NCI-H1930 (cell line): Measurements from ENCODE around the gene CCT7.
"Not testable (repeated sequence)": the region's sequence is repeated elsewhere in the genome, so short reads cannot be mapped to it uniquely, and the experiment has no call there.

ENCODE experiments used
- DNase-seq, 2 experiments: peaks; one replicate each; lab custom pipeline; 2025; lab: John Stamatoyannopoulos, UW

Gene CCT7

DNA sequence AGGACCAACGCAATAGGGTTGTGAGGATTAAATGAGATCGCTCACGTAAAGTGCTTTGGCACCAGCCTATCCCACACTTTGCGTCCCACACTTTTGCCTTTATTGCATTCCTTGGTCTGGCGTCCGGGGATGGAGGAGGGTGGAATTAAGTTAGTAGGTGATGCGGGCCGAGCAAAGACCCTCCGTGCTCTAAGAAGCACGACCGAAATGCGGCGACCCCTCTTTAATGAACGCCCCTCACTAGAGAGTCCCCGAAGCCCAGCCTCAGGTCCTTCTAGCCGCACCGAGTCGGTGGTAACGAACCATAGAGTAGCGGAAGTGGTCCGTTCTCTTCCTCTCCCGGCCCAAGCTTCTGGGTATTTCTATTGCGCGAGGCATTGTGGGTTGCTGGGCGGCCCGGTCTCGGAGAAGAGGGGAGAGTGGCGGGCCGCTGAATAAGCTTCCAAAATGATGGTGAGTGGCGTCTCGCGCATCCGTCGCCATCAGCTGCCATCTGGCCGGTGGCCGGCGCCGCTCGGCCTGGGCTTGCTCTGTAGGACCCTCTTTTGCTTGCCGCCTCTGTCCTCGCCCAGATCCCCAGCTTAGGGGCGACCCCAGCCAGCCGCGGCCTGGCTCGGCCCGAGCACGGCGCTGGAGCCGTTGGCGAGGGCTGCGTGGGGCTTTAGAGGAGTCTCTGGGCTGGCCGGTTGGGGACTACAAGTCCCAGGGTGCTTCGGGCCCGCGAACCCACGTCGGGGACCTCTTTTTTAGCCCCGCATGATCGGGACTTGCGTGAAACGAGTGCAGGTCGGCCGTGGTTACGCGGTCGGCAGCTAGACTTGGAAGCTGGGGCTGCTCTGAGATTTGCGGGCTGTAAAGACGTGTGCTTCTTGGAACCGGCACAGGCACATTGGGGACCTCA lies at the start of gene CCT7:
TSS of gene CCT7 (plus strand) at position 377 of the 901 bp plus-strand sequence. CDS start at position 448, 71 bp downstream.
- peak; percentile 92 for DNase-seq

DNA sequence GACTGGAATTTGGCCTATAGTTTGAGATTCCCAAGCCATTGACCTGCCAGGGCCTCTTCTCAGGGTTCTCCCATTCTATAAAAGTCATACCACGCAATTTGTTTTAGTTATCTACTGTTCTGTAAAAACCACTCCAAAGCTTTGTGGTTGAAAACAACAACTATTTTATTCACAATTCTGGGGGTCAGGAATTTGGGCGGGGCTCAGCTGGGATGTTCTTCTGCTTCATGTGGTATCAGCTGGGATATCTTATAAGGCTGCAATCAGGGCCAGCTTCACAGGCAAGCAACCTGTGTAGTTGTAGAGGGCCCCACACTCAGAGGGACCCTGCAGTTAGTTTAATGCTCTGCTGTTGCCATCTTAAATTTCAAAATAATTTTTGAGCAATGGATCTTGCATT lies 48.1 kb upstream of the CCT7 start:
- no peak for DNase-seq

DNA sequence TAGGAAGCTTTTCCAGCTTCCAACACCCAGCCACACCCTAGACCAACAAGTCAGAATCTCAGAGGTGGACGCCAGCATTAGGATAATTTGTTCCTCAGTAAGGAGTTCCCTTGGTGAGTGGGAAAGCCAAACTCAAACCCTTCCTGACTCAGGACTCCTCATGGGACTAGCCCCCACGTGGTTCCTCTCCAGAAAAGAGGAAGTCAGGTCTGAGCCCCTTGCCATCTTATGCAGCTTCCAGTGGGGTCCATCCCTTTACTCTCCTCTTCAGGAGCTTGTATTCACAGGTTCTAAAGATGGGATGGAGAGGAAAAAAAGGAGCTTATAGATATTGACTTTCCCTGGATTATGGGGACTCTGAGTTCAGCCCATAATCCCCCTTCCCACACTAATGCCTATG lies 46.6 kb upstream of the CCT7 start:
- no peak for DNase-seq

DNA sequence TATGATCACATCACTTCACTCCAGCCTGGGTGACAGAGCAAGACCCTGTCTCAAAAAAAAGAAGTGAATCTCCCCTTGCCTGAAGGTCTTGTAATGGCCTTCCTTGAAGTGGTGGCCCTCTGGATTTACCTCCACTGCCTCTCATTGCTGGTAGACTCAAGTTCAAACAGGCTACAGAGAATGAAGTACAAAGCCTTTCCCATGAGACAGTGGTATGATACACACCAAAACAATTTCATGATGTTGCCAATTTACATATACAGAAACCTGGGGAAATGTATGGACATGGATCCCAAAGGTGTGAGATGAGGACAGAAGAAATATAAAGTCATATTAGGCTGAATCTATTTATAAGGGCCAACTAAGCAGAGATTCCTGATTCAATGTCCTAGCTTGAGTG lies 36.5 kb upstream of the CCT7 start:
- no peak for DNase-seq

DNA sequence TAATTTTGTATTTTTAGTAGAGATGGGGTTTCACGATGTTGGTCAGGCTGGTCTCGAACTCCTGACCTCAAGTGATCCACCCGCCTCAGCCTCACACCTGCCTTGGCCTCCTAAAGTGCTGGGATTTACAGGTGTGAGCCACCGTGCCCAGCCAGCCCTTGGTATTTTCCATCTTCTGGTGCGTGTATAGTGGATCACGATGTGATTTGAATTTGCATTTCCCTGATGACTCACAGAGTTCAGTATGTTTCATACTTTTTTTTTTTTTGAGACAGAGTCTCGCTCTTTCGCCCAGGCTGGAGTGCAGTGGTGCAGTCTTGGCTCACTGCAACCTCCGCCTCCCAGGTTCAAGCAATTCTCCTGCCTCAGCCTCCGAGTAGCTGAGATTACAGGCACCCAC lies 33.8 kb upstream of the CCT7 start:
- DNase-seq, result not testable (repeated sequence)

DNA sequence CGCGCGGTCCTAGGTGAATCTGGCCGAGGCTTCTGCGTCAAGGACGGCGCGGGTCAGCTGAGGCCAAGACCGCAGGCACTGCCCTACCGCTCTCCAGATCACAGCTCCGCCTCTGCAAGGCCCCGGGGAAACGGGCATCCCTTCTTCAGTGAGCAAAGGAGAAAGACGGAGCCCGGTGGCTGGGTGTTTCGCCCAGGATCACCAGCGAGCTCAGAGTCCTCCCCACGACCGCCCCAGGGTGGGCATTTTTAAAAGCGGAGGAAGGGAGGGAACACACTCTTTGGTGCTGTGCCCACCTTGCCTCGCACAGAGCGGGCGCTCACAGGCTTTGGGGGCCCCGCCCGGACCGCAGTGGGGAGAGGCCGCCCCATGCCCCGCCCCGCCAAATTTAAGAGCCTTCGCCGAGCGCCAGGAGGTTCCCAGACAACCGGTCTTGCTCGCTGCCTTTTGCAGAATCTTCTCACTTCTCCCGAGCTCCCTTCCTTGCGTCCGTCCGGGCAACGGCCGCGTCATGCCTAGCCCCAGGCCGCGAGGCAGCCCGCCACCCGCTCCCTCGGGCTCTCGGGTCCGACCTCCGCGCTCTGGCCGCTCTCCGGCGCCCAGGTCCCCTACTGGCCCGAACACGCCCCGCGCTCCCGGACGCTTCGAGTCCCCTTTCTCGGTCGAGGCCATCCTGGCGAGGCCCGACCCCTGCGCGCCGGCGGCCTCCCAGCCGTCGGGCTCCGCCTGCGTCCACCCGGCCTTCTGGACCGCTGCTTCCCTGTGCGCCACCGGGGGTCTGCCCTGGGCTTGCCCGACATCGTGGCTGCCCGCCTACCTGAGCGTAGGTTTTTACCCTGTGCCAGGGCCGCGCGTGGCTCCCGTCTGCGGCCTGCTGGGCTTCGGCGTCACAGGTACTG lies 31.7 kb upstream of the CCT7 start, which contains the start of gene NOTO:
TSS of gene NOTO (plus strand) at position 419 of the 899 bp plus-strand sequence. CDS start at position 512, 93 bp downstream.
- DNase-seq, result peak in 1 of 2 experiments; percentile 12

DNA sequence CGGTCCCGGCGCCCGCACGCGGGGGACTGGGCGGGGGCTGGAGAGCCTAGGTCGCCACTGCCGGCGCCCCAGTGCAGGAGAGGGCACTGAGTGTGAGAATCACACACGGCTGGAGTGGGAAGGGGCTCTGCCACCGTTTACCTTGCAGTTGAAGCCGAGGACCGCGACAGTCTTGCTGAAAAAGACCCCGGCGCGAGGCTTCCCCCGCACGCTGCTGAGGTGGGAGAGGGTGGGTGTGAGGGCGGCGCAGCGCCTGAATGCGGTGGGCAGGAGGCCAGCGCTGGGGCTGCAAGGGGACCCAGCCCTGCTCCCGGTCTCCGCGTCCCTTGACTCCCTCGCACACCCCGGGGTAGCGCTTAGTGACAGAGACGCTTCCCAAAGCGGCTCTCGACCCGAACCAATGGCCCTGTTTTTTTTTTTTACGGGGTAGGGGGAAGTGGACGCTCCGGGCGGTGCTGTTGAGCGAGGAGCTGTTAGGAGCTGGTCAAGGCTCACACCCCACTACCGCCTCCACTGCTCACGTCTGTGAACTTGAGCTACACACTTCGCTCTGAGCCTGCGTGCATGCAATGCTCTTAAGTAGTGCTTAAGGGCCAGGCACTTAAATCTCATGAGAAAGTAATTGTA lies 30.9 kb upstream of the CCT7 start:
- DNase-seq, result no peak

DNA sequence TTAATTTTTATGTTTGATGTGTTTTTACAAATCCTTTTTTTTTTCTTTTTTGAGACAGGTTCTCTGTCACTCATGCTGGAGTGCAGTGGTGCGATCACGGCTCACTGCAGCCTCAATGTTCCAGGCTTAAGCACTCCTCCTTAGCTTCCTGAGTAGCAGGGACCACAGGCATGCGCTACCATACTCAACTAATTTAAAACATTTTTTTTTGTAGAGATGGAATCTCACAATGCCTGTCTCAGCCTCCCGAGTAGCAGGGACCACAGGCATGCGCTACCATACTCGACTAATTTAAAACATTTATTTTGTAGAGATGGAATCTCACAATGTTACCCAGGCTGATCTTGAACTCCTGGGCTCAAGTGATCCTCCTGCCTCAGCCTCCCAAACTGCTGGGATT lies 28.5 kb upstream of the CCT7 start:
- DNase-seq, result no peak

DNA sequence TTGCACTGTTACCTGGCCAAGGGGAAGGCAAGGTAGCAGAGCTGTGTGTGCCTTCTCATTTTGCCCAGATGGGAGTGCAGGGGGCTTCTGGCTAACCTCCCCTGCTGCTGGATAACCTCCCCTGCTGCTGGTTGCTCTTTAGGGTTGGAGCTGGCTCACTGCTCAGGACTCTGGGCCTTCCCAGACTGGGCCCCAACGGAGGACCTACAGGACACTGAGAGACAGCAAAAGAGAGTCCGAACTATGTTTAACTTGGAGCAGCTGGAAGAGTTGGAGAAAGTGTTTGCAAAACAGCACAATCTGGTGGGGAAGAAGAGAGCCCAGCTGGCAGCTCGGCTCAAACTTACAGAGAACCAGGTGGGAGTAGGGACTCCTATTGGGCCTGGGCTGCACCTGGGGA lies 25.9 kb upstream of the CCT7 start:
- DNase-seq, result no peak

DNA sequence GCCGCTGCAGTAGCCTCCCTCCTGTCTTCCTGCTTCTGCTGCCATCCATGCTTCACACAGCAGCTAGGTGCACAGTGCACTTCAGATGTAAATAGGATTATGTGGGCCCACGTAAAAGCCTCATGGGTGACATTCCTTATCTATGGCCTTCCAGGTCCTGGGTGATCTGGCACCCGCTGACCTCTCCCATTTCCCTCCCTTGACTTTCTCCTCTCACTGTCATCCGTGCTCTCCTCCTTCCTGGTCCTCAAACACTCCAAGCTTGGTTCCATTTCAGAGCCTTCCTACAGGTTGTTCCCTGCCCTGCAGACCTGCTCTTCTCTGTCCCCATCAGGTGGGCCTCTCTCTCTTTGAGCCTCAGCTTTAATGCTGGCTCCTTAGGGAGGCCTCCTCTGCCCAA lies 24.1 kb upstream of the CCT7 start:
- no peak for DNase-seq

DNA sequence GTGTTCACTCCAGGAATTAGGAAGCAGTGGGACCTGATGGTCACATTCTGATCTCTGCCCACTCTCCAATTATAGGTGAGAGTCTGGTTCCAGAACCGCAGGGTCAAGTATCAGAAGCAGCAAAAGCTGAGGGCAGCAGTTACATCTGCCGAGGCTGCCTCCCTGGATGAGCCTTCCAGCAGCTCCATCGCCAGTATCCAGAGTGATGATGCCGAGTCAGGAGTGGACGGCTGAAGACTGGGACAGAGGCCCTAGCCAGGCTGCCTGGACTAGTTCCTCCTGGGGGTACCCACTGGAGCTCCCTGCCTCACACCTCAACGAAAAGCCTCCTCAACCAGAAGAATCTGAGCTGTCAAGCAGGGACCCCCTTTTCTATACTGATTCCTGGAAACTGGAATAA lies 23.4 kb upstream of the CCT7 start:
- DNase-seq, result no peak

DNA sequence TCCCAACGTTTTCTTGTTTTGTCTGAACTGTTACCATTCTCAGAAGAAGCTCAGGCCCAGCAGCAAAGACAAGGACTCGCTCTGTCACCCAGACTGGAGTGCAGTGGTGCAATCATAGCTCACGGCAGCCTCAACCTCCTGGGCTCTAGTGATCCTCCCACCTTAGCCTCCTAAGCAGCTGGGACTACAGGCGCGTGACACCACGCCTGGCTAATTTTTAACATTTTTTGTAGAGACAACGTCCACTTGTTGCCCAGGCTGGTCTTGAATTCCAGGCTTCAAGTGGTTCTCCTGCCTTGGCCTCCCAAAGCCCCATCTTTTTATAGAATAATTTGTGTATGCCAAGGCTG lies 22.0 kb upstream of the CCT7 start:
- DNase-seq, result no peak

DNA sequence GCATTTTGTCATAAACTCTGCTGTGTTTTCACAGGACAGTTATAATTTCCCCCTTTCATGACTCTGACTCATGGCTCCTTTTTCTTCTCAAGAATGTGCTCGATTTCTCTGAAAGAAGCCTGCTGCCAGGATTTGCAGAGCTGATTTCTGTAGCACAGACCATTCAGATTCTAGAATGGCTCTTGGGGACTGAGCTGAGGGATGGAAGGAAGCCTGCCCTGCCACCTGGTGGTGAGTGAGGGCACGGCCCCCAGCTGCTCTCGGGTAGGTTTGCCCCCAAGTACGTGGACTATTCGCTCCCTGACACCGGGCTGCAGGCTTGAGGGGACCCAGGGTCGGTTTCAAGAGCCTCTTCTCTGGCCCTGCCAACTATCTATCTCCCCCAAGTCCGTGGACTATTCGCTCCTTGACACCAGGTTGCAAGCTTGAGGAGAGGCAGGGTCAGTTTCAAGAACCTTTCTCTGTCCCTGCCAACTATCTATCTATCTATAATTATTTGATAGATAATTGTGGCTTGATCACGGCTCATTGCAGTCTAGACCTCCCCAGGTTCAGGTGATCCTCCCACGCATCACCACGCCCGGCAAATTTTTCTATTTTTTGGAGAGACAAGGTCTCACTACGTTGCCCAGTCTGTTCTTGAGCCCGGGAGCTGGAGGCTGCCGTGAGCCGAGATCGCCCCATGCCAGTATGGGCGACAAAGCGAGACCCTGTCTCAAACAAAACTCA lies 21.5 kb upstream of the CCT7 start:
- DNase-seq, result peak; percentile 24 to 71

DNA sequence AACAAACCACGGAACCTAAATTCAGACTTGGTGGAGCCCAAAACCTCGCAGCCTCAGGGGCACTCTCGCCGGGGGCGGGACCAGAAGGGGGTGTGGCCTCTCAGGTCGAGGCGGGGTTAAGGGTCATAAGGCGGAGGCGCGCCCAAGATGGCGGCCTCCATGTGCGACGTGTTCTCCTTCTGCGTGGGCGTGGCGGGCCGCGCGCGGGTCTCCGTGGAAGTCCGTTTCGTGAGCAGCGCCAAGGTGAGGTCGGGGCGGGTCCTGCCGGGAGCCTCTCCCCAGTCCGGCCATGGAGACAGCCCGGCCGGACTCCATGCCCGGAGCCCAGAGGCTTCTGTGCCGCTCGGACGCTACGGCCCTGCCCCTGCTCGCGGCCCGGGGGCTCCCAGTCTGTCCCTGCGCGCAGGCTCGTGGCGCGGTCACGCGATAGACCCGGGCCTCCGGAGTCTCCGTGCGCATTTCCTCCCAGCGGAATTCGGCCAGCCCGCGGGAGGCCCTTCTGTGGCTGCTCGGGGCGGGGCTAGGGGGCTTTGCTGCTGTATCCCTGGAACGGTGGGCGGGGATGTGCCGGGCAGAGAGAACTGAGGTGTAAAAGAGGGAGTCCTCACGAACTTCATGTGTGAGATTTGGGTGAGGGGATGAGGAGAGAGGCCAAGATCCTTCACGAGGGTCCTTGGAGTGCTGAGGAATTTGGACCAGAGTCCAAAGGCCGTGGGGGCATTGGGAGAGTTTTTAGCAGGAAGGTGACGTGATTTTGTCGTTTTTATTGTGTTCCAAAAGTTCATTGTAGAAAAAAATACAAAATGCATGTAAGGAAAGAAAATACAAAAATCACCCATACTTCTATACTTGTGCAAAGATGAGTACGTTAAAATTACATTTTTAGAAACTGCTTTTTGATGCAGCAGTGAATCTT lies 19.7 kb upstream of the CCT7 start, which contains the start of gene SMYD5:
TSS of gene SMYD5 (plus strand) at position 126 of the 916 bp plus-strand sequence. CDS start at position 148, 22 bp downstream.
- DNase-seq, result peak; percentile 58 to 61

DNA sequence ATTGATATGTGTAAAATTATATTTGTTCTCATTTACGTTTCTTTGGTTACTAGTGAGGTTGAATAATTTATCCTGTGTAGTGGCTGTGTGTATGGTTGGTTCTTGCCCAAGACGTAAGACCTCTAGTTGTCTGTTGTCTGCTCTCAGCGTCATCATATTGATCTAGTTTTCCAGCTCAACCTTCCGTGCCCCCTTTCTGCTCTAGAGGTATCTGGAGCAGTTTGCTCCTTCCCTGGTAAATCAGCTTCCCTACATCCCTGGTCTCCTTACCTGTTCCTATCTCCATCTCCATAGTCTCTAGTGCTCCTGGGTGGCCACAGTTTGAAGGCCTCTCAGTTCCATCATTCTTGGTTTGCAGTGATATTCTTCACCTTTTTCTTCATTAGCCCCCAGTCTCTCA lies 18.9 kb upstream of the CCT7 start:
- no peak for DNase-seq

DNA sequence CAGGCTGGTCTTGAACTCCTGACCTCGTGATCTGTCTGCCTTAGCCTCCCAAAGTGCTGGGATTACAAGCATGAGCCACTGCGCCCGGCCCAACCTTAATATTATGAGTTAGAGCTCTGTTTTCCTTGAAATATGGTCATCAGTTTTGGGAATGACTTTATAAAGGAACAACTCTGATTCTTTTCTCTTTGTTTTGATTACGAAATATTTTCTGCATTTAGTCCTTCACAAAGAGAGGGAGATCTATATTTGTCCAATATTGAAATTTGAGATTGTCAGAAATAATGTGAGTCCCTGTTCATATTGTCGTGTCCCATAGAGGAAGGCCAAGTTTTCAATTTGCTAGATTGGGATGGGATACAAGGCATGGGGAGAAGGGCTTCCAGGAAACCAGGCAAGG lies 16.9 kb upstream of the CCT7 start:
- no peak for DNase-seq

DNA sequence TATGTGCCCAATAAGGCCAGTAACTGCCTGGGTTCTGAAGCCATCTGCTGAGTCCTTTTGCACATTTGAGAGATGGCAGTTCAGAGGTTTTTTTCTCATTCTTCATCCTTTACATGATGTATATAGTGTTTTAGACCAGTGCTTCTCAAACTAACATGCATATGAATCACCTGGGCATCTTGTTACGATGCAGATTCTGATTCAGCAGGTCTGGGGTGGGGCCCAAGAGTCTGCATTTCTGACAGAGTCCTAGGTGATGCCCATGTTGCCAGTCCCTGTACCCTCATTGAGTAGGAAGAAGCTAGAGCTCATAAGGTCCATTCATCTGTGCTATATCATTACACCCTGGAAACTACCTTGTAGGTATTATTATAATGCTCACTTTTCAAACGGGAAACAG lies 16.3 kb upstream of the CCT7 start:
- no peak for DNase-seq

DNA sequence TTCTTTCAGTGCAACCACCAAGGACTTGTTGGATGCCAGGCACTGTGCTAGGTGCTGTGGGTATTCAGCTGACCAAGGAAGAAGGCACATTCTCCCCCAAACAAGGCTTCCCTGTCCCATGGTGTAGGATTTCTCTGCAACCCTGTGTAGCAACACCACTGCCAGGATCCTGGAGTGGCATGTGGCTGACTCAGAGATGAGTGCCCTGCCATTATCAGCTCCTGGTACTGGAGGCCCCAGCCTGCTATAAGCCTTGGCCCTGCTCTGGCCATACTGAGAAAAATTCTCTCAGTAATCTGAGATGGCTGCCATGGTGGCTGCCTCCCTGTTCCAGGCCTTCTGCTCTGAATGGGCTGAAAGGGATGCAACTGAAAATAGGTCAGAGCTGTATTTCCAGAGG lies 15.8 kb upstream of the CCT7 start:
- DNase-seq, result no peak

DNA sequence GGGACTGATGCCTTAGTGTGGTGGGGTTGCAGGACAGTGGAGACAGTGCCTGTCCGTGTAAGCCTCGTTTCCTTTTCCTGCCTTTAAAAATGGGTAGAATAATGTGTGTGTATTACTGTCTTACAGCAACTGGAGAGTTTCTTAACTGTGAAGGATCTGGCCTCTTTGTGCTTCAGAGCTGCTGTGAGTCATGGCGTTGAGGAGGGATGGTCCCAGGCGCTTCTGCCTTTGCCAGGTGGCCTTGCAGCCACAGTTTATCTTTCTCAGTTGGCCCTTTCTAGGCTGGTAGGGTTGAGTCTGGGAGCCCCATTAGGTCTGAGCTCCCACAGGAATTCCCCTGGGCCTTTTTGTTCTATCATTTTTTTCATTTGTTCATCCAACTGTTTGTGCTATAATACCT lies 10.3 kb upstream of the CCT7 start:
- DNase-seq, result no peak

DNA sequence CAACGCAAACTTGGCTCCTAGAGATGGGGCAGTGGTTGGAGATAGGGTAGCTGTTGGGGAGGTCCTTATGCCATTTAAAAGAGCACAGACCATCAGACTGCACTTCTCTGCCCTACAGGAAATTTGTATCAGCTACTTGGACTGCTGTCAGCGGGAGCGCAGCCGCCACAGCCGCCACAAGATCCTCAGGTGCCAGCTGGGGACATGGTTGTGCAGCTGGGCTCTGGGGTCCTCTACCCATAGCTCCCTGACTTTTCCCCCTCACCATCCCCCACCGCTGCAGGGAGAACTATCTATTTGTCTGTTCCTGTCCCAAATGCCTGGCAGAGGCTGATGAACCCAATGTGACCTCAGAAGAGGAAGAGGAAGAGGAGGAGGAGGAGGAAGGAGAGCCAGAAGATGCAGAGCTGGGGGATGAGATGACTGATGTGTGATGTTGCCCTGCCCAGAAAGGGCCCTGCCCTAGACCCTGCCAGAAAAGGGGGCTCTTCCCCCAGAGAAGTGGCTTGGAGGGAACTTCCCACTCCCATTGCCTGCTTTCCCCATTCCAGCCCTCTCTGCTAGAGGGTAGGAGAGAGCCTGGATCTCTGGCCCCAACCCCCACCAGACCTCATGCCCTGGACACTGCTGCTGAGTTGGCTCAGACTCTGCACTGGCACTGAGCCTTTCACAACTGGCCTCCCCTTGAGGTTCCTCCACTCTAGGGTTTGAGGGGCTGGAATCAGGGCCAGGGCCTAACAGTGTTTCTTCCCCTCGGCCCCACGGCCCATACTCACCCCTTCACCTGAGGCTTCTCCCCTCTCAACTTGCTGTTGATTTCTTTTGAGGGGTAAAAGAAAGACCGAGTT lies 8.4 kb upstream of the CCT7 start:
- DNase-seq, result no peak
